Inflammatory macrophage (primary cell): Measurements from ENCODE around the gene APBB2.
"Not testable (repeated sequence)": the region's sequence is repeated elsewhere in the genome, so short reads cannot be mapped to it uniquely, and the experiment has no call there.

Experiments
- DNase-seq, 2 donors: peaks; one replicate each; pipeline ENCODE4 v3.0.0-alpha.2; 2020 to 2022

APBB2 gene

GRCh38 chr4:41155194-41155830 lies 59.0 kb downstream of the APBB2 start:
- DNase-seq, result no peak

DNA sequence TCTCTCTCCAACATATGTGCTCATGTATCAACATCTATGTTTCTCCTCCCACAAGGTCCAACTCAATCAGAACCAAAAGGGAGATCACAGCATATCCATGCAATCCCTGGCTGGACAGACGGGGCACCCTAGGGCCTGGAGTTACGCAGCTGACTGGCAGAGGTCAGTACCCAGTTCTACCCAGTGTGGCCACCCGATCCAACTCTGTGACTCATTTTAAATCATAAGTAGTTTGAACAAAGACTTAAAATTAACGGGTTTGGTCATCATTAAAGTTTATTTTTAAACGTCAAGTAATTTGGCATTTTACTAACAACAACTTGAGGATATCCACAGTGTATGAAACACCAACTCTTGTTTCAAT lies 59.5 kb downstream of the APBB2 start:
- DNase-seq, result no peak

- DNase-seq, result no peak
Observed at GRCh38 chr4:41154010-41154813, 60.1 kb downstream of the APBB2 start.

DNA sequence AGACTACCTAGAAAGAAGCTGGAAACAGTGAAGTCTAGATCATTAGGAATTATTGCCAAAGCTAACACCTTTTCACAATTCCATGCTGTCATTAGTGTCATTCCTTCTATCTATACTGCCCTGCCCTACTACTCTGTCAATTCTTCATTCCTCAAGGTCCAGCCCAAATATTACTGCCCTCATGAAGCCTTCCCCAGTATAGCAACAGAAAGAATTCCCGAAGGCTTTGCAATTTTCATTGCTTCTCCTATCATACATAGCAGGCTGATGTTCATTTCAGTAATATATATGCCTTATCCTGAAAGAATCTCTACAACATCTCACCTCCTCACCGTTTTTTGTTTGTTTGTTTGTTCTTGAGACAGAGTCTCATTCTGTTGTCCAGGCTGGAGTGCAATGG lies 63.9 kb downstream of the APBB2 start:
- no peak for DNase-seq

GRCh38 chr4:41149568-41149967 lies 64.8 kb downstream of the APBB2 start:
- peak in 1 of 2 donors; percentile 31 for DNase-seq

DNA sequence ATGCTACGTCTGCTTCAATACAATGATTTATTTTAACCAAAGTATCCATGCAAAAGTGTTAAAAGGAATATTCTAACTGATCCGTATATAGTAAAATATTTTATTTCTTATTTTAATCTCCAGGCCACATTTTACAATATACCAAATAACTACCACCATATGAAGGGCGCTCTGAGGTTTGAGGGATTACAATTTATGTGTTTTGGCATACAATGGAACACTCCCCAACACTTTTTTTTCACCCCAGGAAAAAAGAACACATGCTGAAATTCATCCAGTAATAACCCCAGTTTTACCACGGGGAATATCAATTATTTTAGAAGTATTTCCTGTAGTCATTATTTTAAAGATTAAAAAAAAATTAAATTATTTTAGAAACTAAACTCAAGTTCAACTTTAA lies 65.4 kb downstream of the APBB2 start:
- no peak for DNase-seq

- no peak for DNase-seq
Observed at GRCh38 chr4:41148292-41148691, 66.0 kb downstream of the APBB2 start.

GRCh38 chr4:41147570-41147969 lies 66.8 kb downstream of the APBB2 start:
- DNase-seq, result not testable (repeated sequence)

DNA sequence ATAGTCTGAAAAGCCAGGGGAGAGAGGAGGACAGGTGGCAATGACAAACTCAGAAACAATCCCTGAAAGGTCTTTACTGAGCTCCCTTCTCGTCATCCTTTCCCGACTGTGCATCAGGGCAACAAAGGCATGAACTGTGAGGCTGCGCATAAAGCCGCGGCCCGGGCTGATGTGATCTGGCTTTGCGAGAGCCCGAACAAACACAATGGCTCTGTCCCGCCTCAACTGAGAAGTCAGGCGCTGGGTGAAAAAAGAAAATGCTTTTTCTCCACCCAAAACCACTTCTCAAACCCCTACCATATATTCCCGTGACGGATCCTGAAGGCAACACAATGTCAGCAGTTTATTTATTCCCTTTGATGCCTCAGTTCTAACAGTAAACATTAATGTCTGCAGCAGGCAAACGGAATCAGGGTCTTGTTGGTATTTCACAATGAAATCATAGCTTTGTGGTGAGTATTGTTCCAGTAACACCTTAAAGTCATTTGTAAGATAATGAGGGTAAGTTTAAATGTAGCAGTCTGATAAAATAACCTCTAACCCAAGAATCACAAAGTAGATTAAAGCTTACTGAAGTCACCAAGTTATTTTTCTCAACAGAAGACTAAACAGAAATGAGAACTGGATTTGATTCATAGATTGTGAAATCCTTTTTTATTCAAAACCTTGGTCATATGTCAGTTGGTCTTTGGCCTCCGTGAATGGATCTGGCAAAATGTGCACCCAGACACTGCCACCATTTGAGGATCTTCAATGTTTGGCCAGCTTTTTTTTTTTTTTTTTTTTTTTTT lies 67.4 kb downstream of the APBB2 start:
- DNase-seq, result peak in 1 of 2 donors; percentile 19

DNA sequence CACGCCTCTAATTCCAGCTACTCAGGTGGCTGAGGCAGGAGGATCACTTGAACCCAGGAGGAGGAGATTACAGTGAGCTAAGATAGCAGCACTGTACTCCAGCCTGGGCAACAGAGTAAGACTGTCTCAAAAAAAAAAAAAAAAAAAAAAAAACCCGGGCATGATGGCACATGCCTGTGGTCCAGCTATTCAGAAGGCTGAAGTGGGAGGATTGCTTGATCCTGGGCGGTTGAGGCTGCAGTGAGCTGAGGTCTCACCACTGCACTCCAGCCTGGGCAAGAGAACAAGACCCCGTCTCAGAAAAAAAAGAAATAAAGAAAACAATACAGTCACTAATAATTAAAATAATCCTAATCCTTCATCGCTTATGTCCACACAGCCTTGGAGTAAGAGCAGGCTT lies 68.1 kb downstream of the APBB2 start:
- no peak for DNase-seq

DNA sequence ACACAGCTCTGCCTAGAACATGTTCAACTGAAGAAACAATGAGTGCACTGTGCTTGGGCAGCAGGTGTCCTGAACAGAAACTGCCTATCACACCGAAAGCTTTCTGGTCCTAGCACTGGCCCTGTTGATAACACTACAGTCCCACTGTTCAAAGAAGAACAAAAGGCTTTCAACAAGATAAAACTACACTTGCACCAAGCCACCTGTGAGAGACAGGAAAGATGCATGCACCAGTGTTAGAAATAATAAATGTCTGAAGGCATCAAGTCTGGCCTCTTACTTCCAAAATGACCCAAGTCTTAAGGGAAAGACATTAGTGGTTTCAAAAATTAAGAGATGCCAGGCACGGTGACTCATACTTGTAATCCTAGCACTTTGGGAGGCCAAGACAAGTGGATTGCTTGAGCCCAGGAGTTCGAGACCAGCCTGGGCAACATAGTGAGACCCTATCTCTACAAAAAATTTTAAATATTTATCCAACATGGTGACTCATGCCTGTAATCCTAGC lies 68.7 kb downstream of the APBB2 start:
- DNase-seq, result no peak

DNA sequence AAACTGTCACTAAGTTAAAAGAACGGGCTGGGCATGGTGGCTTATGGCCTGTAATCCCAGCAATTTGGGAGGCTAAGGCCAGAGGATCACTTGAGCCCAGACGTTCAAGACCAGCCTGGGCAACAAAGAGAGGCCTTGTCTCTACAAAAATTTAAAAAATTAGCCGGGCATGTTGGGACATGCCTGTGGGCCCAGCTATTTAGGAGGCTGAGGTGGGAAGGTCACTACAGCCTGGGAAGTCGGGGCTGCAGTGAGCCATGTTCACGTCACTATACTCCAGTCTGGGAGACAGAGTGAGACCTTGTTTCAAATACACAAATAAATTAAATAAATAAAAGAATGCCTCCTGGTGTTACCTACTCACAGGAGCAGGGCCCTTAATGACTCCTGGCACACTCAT lies 69.5 kb downstream of the APBB2 start:
- DNase-seq, result no peak

DNA sequence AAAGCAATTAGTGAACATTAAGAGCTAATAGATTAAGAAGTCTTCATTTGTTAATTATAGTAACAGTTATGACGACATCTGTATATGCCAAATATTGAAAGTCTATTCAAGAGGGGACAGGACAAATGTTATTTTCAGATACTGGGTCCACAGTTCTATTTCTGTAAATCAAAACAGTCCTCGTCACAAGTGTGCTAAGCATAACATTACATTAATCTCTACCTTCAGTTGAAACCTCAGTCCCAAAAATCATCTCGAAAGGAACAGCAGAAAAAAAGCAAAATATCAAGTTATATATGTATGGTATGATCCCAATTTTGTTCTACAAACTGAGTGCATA lies 70.3 kb downstream of the APBB2 start:
- no peak for DNase-seq

DNA sequence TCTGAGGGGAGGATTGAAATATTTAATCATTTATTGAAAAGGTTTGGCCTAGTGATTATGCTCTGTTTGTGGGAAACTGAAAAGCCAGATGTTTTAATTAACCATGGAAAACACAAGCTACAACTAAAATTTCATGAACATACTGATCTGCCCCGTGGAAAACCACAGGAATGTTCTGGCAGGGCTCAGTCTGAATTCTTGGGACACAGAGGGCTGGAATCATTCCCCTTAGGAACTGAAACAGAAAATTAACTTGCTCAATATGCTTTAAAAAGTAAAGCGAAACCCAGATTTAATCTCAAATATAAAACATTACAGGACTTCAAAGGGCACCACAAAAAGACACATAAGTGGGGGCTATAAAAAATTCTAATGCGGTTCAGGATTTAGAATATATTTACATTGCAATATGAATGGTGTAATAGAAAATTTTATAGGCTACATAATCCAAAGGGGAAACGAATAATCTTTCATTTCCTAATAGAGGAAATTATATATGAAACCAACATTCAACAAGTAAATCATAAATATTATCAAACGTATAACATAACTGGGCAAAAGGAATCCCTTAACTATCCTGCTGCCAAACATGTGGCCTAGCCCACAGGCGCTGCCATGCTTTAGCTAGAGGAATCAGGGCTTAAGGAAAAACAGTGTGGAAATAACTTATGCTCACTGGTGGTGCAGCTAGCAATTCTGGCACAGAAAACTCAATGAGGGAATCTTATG lies 70.9 kb downstream of the APBB2 start:
- DNase-seq, result no peak

DNA sequence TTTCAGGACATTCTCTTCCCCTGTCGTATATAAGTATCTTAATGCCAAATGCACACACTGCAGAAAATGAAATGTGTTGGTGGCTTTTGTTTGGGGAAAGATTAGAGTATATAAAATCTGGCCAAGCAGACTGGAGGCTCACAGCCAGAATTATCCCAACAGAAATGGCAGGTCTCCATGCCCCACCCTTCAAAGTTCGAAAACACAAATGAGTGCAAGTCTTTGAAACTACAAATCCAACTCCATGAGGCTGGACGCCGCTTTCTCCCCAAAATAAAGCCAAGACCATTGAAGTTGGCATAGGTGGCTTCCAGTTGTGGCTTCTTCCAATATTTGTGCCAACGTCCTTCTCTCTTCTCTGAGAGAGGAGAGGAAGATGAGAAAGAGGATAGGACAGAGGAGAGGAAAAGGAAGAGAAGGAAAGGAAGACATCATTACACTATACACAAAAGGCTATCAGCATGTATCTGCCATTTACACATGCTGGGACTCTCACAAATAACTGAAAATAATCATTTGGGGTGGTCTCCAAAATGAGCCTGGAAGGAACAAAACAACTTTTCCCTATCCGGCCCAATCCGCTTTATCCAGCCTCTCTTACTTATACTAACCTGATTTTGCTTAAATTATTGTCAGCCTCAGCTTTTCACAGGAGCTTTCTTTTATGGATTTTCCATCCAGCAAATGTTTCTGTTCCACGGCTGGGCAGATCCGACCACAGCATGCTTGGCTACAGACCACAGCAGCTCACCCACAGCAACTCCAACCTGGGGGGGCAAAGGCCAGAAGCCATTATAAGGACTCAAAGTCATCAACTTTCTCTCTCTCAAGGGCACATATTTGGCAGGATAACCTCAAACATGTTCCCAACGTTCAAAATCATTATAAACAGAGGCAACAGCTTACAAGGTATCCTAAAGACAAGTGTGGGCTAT lies 71.7 kb downstream of the APBB2 start:
- no peak for DNase-seq

GRCh38 chr4:41141900-41142299 lies 72.4 kb downstream of the APBB2 start:
- DNase-seq, result no peak

DNA sequence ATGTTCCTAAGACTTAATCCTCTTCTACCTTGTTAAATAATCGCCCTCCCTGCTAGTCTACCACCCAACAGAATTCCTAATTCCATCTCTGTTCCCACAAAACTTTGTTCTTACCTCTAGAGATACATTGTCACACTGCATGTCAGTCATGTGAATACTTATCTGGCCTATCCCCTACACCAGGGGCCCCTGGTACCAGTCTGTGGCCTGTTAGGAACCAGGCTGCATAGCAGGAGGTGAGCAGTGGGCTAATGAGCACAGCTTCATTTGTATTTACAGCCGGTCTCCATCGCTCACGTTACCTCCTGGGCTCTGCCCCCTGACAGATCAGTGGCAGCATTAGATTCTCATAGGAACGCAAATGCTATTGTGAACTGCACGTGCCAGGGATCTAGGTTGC lies 73.9 kb downstream of the APBB2 start:
- DNase-seq, result no peak

GRCh38 chr4:41137879-41138278 lies 76.5 kb downstream of the APBB2 start:
- no peak for DNase-seq

DNA sequence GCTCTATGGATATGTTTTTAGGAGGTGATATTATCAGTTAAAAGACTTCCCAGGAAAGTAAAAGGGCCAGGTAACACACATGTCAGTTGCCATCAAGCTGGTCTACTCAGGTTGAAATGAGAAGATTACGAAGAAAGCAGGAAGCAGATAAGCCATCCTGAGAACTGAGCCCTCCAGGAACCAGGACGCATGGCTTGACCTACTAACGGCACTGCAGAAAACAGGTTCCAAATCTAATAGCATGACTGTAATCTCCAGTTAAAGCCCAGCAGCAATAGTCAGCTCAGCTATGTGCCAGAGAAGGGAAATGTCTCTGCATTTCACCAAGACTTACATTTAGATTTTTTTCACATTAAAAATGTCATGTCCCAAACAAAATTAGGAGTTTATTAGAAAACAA lies 77.9 kb downstream of the APBB2 start:
- no peak for DNase-seq

- DNase-seq, result no peak
Observed at GRCh38 chr4:41135801-41136200, 78.5 kb downstream of the APBB2 start.

- no peak for DNase-seq
Observed at GRCh38 chr4:41134581-41134980, 79.8 kb downstream of the APBB2 start.
